Lower lobe of right lung (tissue), 2 donors: ENCODE data around the gene VASH1. TPM values are rescaled to one million over a fixed set of nuclear protein-coding genes. Genes with fewer than 3 reads are reported as not detected.
A peak's percentile ranks its signal among the peaks of the same experiment; 100 is the strongest.

Experiments
- ATAC-seq, 2 donors: fragments of 200-7000 bp; cut with Tn5 transposase; one replicate each; pipeline ENCODE4 v1.9.1; 2020 to 2022; ENCODE audit warnings: mild to moderate bottlenecking in 2 of 2, moderate library complexity in 2 of 2
- DNase-seq: peaks from one replicate; pipeline ENCODE4 v3.0.0-alpha.2; 2020
- H3K27ac ChIP-seq: fragments of 200-600 bp; one replicate; pipeline ENCODE4 v1.8.0; 2022
- H3K27me3 ChIP-seq: fragments of 200-600 bp; one replicate; pipeline ENCODE4 v1.8.0; 2022; ENCODE audit warnings: low read depth
- H3K36me3 ChIP-seq: fragments of 200-600 bp; one replicate; pipeline ENCODE4 v1.8.0; 2022; ENCODE audit warnings: mild to moderate bottlenecking
- H3K4me1 ChIP-seq: fragments of 200-600 bp; one replicate; pipeline ENCODE4 v1.8.0; 2022
- H3K4me3 ChIP-seq: fragments of 200-600 bp; one replicate; pipeline ENCODE4 v1.8.0; 2022; ENCODE audit warnings: mild to moderate bottlenecking
- H3K9me3 ChIP-seq: fragments of 200-600 bp; one replicate; pipeline ENCODE4 v1.8.0; 2022
- intact Hi-C: fragments of 100-400 bp; cut with DNase I; formaldehyde crosslinking; loops from one replicate; pipeline ENCODE4 v1.11.0; 2022
- total RNA-seq: library from RNA; stranded (reverse); fragmentation: NEBNext Ultra II Directional; extraction: Animal tissue kit (Norgen Biotek cat#: 25700); gene quantifications from one replicate; pipeline ENCODE4 v1.2.1, GENCODE V29; 2021
- TF ChIP-seq, protein P1 (sequence below): fragments of 200-600 bp; IDR thresholded peaks from one replicate; pipeline ENCODE4 v1.8.0; 2022; ENCODE audit warnings: antibody characterized with exemption, mild to moderate bottlenecking
- donor health status: DM: no; HTN: yes; CAD: no; lungs with severe emphysema.

VASH1 gene
- total RNA-seq, 1 donor from 2014 or later: 51.7 TPM

GRCh38 chr14:76808011-76808410 is 46.7 kb downstream of the VASH1 start:
- Histone ChIP-seq H3K36me3 (peaks cover 58% of the 10 kb centered on the region), H3K4me1 (peaks cover 22% of the 10 kb centered on the region)
- TF ChIP-seq, protein P1, sequence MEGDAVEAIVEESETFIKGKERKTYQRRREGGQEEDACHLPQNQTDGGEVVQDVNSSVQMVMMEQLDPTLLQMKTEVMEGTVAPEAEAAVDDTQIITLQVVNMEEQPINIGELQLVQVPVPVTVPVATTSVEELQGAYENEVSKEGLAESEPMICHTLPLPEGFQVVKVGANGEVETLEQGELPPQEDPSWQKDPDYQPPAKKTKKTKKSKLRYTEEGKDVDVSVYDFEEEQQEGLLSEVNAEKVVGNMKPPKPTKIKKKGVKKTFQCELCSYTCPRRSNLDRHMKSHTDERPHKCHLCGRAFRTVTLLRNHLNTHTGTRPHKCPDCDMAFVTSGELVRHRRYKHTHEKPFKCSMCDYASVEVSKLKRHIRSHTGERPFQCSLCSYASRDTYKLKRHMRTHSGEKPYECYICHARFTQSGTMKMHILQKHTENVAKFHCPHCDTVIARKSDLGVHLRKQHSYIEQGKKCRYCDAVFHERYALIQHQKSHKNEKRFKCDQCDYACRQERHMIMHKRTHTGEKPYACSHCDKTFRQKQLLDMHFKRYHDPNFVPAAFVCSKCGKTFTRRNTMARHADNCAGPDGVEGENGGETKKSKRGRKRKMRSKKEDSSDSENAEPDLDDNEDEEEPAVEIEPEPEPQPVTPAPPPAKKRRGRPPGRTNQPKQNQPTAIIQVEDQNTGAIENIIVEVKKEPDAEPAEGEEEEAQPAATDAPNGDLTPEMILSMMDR: no peak

DNA sequence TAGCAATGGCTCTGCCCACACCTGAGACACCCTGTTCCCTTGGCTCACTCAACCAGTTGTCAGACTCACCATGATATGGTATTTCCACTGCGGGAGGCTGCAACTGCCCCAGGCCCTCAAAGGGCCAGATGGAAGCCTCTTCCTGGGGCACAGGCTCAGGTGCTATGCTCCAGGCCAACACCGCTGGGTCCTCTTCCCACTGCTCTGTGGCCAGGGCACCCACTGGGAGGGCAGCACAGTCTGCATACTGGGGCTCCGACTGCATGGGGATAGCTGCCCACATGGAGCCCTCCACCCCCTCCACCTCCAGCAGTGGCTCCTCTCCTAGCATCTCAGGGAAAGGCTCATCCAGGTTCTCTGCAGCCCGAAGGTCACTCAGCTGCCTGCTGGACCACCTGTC is 47.7 kb downstream of the VASH1 start:
- TF ChIP-seq, protein P1: no peak
- H3K27me3 ChIP-seq: no peaks in the 10 kb centered on the region
- H3K9me3 ChIP-seq: no peaks in the 10 kb centered on the region
- ATAC-seq (no peak), DNase-seq (no peak)
- H3K36me3 ChIP-seq: peaks cover 49% of the 10 kb centered on the region
- peaks cover 25% of the 10 kb centered on the region for H3K4me1 ChIP-seq
- H3K27ac ChIP-seq: no peak overlapping the region
- intact Hi-C loops: no loop called here
- H3K4me3 ChIP-seq: no peak overlapping the region

More at GRCh38 chr14:76808011-76808410, 46.7 kb downstream of the VASH1 start:
- DNase-seq (no peak), ATAC-seq (no peak)
- Histone ChIP-seq H3K9me3 (no peaks in the 10 kb centered on the region), H3K27me3 (no peaks in the 10 kb centered on the region), H3K27ac (no peak overlapping the region), H3K4me3 (no peak overlapping the region)
- intact Hi-C loops: no loop called here

DNA sequence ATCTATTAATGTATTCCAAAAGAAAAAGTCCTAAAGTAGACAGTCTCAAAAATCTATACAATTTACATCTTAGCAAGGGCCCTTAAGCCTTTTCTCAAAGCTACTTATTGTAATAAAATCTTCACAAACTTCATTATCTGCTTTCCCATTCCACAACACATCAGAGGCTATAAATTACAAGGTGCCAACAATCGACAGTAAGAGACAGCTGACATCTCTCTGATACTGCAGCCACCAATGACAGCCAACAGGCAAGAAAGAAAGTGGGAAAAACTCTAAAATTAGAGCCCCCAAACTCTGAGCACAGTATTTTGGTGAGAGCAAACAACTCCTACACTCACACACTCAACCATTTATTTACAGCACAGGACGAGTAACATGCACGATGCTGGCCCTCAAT is 49.3 kb downstream of the VASH1 start:
- Histone ChIP-seq H3K27ac (peak overlapping the region; percentile 93), H3K4me1 (peaks cover 25% of the 10 kb centered on the region), H3K4me3 (peak overlapping the region; percentile 81), H3K36me3 (peaks cover 35% of the 10 kb centered on the region), H3K9me3 (no peaks in the 10 kb centered on the region), H3K27me3 (no peaks in the 10 kb centered on the region)
- no peak for ATAC-seq
- TF ChIP-seq, protein P1: no peak
- intact Hi-C loops: no loop called here
- no peak for DNase-seq

DNA sequence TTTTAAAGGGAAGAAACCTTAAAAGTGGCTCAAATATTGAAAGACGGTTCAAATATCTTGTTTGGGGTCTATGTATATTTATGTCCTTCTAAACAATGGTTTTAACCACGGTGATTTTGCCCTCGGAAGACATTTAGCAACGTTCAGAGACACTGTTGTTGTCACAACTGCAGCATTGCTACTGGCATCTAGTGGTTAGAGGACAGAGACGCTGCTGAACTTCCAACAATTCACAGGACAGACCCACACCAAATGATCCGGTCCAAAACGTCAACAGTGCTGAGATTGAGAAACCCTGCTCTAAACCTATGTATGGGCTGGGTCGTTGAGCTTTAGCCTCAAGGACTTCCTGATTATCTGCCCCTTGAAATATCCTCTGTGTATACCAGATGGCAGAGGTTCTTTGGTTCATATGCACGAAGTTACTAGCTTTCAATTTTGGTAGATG is 49.7 kb downstream of the VASH1 start:
- Histone ChIP-seq H3K9me3 (no peaks in the 10 kb centered on the region), H3K27me3 (no peaks in the 10 kb centered on the region), H3K4me3 (peak overlapping the region; percentile 81), H3K4me1 (peaks cover 25% of the 10 kb centered on the region), H3K36me3 (peaks cover 30% of the 10 kb centered on the region), H3K27ac (peak overlapping the region; percentile 93)
- intact Hi-C loops: no loop called here
- ATAC-seq (peak; percentile 13 to 29), DNase-seq (no peak)
- TF ChIP-seq, protein P1: peak; percentile 44

- TF ChIP-seq, protein P1: no peak
- Histone ChIP-seq H3K27me3 (no peaks in the 10 kb centered on the region), H3K9me3 (no peaks in the 10 kb centered on the region), H3K36me3 (peaks cover 24% of the 10 kb centered on the region), H3K27ac (peak overlapping the region; percentile 93), H3K4me1 (peaks cover 25% of the 10 kb centered on the region), H3K4me3 (peak overlapping the region; percentile 81)
- no peak for ATAC-seq
- DNase-seq: no peak
- intact Hi-C loops: no loop called here
Measured at GRCh38 chr14:76811561-76811960, 50.3 kb downstream of the VASH1 start.

GRCh38 chr14:76812093-76812421 is 50.8 kb downstream of the VASH1 start:
- peak overlapping the region; percentile 81 for H3K4me3 ChIP-seq
- no peaks in the 10 kb centered on the region for H3K27me3 ChIP-seq
- DNase-seq (no peak), ATAC-seq (peak in 1 of 2 donors; percentile 50)
- H3K9me3 ChIP-seq: no peaks in the 10 kb centered on the region
- intact Hi-C loops: no loop called here
- H3K4me1 ChIP-seq: peaks cover 25% of the 10 kb centered on the region
- peaks cover 19% of the 10 kb centered on the region for H3K36me3 ChIP-seq
- peak overlapping the region; percentile 93 for H3K27ac ChIP-seq
- TF ChIP-seq, protein P1: no peak
